Mammary epithelial cell (primary cell): ENCODE measurements around the gene NMT1.

Experiments
- EZH2 ChIP-seq: IDR thresholded peaks from 2 replicates; pipeline ENCODE4 v1.6.1; 2012; ENCODE audit warnings: low read length, inconsistent platforms, borderline replicate concordance
- TF ChIP-seq, protein P1 (sequence below), 2 donors: IDR thresholded peaks in 1 of 2; conservative IDR thresholded peaks in 1 of 2; 2 replicates each; pipeline ENCODE4 v1.5.1; 2011 to 2012; ENCODE audit warnings: inconsistent platforms in 2 of 2, low read length in 2 of 2, mild to moderate bottlenecking in 2 of 2, control low read depth in 1 of 2, low read depth in 1 of 2; ENCODE audit not compliant: insufficient read depth in 1 of 2; ENCODE audit errors: extremely low read depth in 1 of 2

- TF ChIP-seq EZH2: no peak
- TF ChIP-seq, protein P1, sequence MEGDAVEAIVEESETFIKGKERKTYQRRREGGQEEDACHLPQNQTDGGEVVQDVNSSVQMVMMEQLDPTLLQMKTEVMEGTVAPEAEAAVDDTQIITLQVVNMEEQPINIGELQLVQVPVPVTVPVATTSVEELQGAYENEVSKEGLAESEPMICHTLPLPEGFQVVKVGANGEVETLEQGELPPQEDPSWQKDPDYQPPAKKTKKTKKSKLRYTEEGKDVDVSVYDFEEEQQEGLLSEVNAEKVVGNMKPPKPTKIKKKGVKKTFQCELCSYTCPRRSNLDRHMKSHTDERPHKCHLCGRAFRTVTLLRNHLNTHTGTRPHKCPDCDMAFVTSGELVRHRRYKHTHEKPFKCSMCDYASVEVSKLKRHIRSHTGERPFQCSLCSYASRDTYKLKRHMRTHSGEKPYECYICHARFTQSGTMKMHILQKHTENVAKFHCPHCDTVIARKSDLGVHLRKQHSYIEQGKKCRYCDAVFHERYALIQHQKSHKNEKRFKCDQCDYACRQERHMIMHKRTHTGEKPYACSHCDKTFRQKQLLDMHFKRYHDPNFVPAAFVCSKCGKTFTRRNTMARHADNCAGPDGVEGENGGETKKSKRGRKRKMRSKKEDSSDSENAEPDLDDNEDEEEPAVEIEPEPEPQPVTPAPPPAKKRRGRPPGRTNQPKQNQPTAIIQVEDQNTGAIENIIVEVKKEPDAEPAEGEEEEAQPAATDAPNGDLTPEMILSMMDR (conservative IDR thresholded peaks at IDR 0.05 in 1 of 2, IDR thresholded peaks at IDR 0.05 in 1 of 2; ENCODE audit: extremely low read depth in 1 of 2, insufficient read depth in 1 of 2, low read depth in 1 of 2, low read length in 2 of 2): no peak
Measured at GRCh38 chr17:45143767-45144198, 82.7 kb downstream of the NMT1 start.
